K562 (cell line): ENCODE results near the gene A4GALT. TPM values are rescaled to one million over a fixed set of nuclear protein-coding genes. Genes with fewer than 3 reads are reported as not detected.

Experiments used
- ARID3A ChIP-seq: IDR thresholded peaks from 2 replicates; pipeline ENCODE4 v1.6.1; 2012; ENCODE audit warnings: low read depth, low read length, improper control_type of control experiment, borderline replicate concordance
- CREB3L1 ChIP-seq: fragments of 450-650 bp; IDR thresholded peaks from 2 replicates; pipeline ENCODE4 v1.6.1; 2014; ENCODE audit warnings: low read depth, mild to moderate bottlenecking, moderate library complexity, borderline replicate concordance
- MAFF ChIP-seq: IDR thresholded peaks from 2 replicates; pipeline ENCODE4 v1.6.1; 2012; ENCODE audit warnings: low read length, improper control_type of control experiment
- MNT ChIP-seq, 2 experiments: fragments of 450-650 bp; conservative IDR thresholded peaks; 2 replicates each; pipeline ENCODE4 v1.6.1; 2017; ENCODE audit warnings: mild to moderate bottlenecking in 2 of 2, moderate library complexity in 2 of 2
- MYC ChIP-seq, 2 experiments: fragments of 250-450 bp in 1 of 2; sonication (Bioruptor Pico) in 1 of 2; IDR thresholded peaks; 2 replicates each; pipeline versions ENCODE4 v1.5.1 to v1.6.1; 2012 to 2021; ENCODE audit warnings: low read depth in 2 of 2, borderline replicate concordance in 1 of 2, improper control_type of control experiment in 1 of 2, low read length in 1 of 2, mild to moderate bottlenecking in 1 of 2, moderate library complexity in 1 of 2
- NFIC ChIP-seq: fragments of 450-650 bp; IDR thresholded peaks from 2 replicates; pipeline ENCODE4 v1.6.1; 2017; ENCODE audit warnings: mild to moderate bottlenecking, inconsistent platforms
- PHTF2 ChIP-seq: fragments of 250-450 bp; sonication (Bioruptor Pico); IDR thresholded peaks from 2 replicates; pipeline ENCODE4 v1.5.0; 2021; ENCODE audit warnings: mild to moderate bottlenecking
- PKNOX1 ChIP-seq: fragments of 450-650 bp; IDR thresholded peaks from 2 replicates; pipeline ENCODE4 v1.6.1; 2016
- RB1 ChIP-seq: fragments of 450-650 bp; IDR thresholded peaks from 2 replicates; pipeline ENCODE4 v1.6.1; 2017; ENCODE audit warnings: low read depth, mild to moderate bottlenecking
- SETDB1 ChIP-seq: IDR thresholded peaks from one replicate; pipeline ENCODE4 v1.6.1; 2012; ENCODE audit warnings: low read length, control low read depth, inconsistent platforms
- SMARCA4 ChIP-seq: fragments of 450-650 bp; IDR thresholded peaks from 2 replicates; pipeline ENCODE4 v1.6.1; 2016
- SMARCC2 ChIP-seq: fragments of 450-650 bp; IDR thresholded peaks from 2 replicates; pipeline ENCODE4 v1.6.1; 2017; ENCODE audit warnings: antibody characterized with exemption, moderate library complexity, mild to moderate bottlenecking, low read depth
- U2AF2 ChIP-seq: fragments of 200-400 bp; formaldehyde crosslinking; optimal IDR thresholded peaks from 2 replicates; pipeline ENCODE3; 2017; ENCODE audit warnings: low read depth, mild to moderate bottlenecking, low read length
- VEZF1 ChIP-seq: fragments of 200-800 bp; sonication (Bioruptor generic); IDR thresholded peaks from 2 replicates; pipeline ENCODE4 v1.6.1; 2017; ENCODE audit warnings: missing genetic modification characterization, missing compliant biosample characterization
- ZBTB11 ChIP-seq, 3 experiments: fragments of 200-800 bp in 1 of 3; fragments of 250-450 bp in 1 of 3; fragments of 450-650 bp in 1 of 3; sonication (Bioruptor Pico) in 1 of 3; sonication (Bioruptor generic) in 1 of 3; formaldehyde crosslinking in 1 of 3; IDR thresholded peaks; 2 replicates each; pipeline versions ENCODE4 v1.6.1 to v1.8.0; 2016 to 2022; ENCODE audit warnings: mild to moderate bottlenecking in 2 of 3, missing genetic modification characterization in 2 of 3, missing compliant biosample characterization in 1 of 3, moderate library complexity in 1 of 3
- ZNF384 ChIP-seq: IDR thresholded peaks from 2 replicates; pipeline ENCODE4 v1.6.1; 2012; ENCODE audit warnings: low read depth, low read length, improper control_type of control experiment
- polyA plus RNA-seq, 8 experiments: library from polyadenylated mRNA; depleted of rRNA in 4 of 8; stranded (reverse) in 5 of 8; unstranded in 3 of 8; fragments of >200 nt; fragmentation: Nextera tagmentation in 2 of 8; fragmentation: Illumina TruSeq in 1 of 8; extraction: Ambion mirVana in 2 of 8; extraction: Trizol in 1 of 8; gene quantifications; 2 replicates each; pipeline versions ENCODE4 v1.2.1 to v1.2.3, GENCODE V29; 2011 to 2014; ENCODE audit warnings: inconsistent platforms in 1 of 8, missing spikeins in 1 of 8
- total RNA-seq, 7 experiments: library from RNA; depleted of rRNA in 6 of 7; stranded (reverse); fragments of >200 nt in 6 of 7; fragmentation: Illumina TruSeq in 2 of 7; extraction: Trizol in 2 of 7; gene quantifications; 2 replicates each; pipeline versions ENCODE4 v1.2.1 to v1.2.3, GENCODE V29; 2011 to 2021; ENCODE audit warnings: low replicate concordance in 1 of 7

A4GALT gene
- total and polyA plus RNA-seq, 9 of the 15 experiments (the other 6 are each of a cell fraction or from before 2014, with no cell fraction given), result 0.07 to 0.11 TPM; not detected in 7

- 0 out of 6 replicates have a peak, but pooled peaks of 1 of the 3 experiments have one; percentile 38 for TF ChIP-seq ZBTB11 (CRISPR knock-in tag; IDR thresholded peaks at IDR 0.05)
- peak; percentile 83 for TF ChIP-seq SMARCA4
- peak; percentile 49; the same call in 1 of the 2 replicates for TF ChIP-seq VEZF1 (CRISPR knock-in tag)
- peak; percentile 46; the same call in 1 of the 2 replicates for TF ChIP-seq MAFF
- TF ChIP-seq CREB3L1, result no peak
- TF ChIP-seq U2AF2, result no peak
- peak; percentile 30; the same call in 1 of the 2 replicates for TF ChIP-seq MYC (IDR thresholded peaks at IDR 0.05; ENCODE audit: low read depth, low read length)
- no peak for TF ChIP-seq MYC (CRISPR knock-in tag; IDR thresholded peaks at IDR 0.05; ENCODE audit: borderline replicate concordance, low read depth)
- peak; percentile 77 for TF ChIP-seq NFIC
- TF ChIP-seq ARID3A, result 0 out of 2 replicates have a peak, but pooled peaks have one; percentile 15
- no peak for TF ChIP-seq PHTF2 (CRISPR knock-in tag)
- peak in 1 of 2 experiments; percentile 83; a peak in 3 of 4 replicates for TF ChIP-seq MNT (conservative IDR thresholded peaks at IDR 0.05)
- TF ChIP-seq RB1, result peak; percentile 13; the same call in 1 of the 2 replicates
- peak; percentile 61; the same call in 1 of the 2 replicates for TF ChIP-seq SMARCC2
- TF ChIP-seq PKNOX1, result peak; percentile 40
- TF ChIP-seq SETDB1, result no peak
- TF ChIP-seq ZNF384, result peak; percentile 82
Measured at GRCh38 chr22:42754658-42755057, 34.0 kb upstream of the A4GALT start (continued).
